Coronary artery (tissue), 2 donors: ENCODE results near the gene ZSWIM8.

Experiments used
- DNase-seq: peaks from one replicate; pipeline ENCODE4 v3.0.0-alpha.2; 2017; ENCODE audit warnings: low spot score
- H3K27ac ChIP-seq, 2 donors: fragments of 200-600 bp; sonication (generic); one replicate each; pipeline ENCODE4 v1.5.1; 2016 to 2019
- H3K4me3 ChIP-seq: fragments of 200-600 bp; sonication (generic); 2 replicates; pipeline ENCODE4 v1.5.1; 2016; ENCODE audit warnings: mild to moderate bottlenecking, moderate library complexity
- CTCF ChIP-seq: fragments of 200-600 bp; sonication (generic); IDR thresholded peaks from one replicate; pipeline ENCODE4 v1.5.1; 2019; ENCODE audit warnings: antibody characterized with exemption

The ZSWIM8 gene

DNA sequence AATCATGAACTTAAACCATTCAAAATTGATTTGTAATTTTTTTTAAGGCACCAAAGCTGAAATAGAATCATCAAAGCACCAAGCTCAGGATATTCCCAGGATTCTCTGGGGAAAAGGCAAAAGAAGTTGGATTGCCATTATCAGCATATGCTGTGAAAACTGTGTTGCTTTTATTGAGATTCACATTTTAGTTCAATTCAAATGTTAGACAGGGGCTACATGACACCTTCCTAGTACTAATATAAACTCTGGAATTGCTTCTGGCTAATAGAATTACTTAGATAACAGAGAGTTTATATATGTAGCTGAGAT, 30.3 kb downstream of the ZSWIM8 start:
- H3K4me3 ChIP-seq = no peak overlapping the region

DNA sequence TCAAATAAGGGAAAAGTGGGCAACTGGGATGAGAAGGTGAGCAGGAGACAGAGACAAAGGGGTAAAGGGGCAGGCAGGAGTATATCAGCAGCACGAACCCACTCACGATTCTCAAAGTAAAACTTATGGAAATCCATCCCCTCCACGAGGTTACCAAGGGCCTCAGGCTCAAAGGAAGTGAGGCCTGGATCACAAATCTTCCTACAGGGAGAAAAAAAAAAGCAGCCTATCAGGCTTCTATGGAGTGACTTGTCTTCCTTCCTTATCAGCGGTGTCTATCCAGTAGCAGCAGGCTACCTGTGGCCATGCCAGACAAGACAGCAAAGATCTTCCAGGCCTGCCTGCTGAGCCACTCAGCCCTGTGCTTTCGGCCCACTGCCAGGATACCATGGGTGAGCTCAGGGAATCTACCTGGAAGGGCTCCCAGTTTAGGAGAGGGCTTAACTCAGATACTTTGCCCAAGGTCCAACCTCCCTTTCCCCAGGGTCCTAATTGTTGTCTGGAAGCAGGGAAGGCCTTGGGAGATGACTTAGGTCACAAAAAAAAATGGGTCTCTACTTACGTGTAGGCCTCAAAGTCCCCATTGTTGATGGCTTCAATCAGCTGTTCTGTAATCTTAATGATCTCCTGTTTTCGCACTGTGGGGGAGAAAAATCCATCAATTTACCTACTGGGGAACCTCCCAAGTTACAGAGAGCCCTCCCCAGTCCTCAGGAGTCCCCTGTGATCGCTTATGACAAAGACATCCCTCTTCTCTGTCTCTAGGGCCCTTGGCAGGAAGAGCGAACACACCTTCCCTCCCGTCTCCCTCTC, 31.7 kb downstream of the ZSWIM8 start:
- H3K27ac ChIP-seq = peak overlapping the region; percentile 9 to 64

More for the DNA sequence above, 30.3 kb downstream of the ZSWIM8 start:
- H3K27ac ChIP-seq = peak overlapping the region in 1 of 2 donors; percentile 69
- no peak for DNase-seq
- no peak for TF ChIP-seq CTCF

GRCh38 chr10:73817826-73818225, 32.4 kb downstream of the ZSWIM8 start:
- TF ChIP-seq CTCF = no peak
- Histone ChIP-seq H3K27ac (peak overlapping the region in 1 of 2 donors; percentile 68), H3K4me3 (no peak overlapping the region)
- no peak for DNase-seq

More for the DNA sequence above, 31.7 kb downstream of the ZSWIM8 start:
- no peak for DNase-seq
- no peak for TF ChIP-seq CTCF
- no peak overlapping the region for H3K4me3 ChIP-seq

- no peak for DNase-seq
- Histone ChIP-seq H3K4me3 (no peak overlapping the region), H3K27ac (peak overlapping the region in 1 of 2 donors; percentile 68)
- TF ChIP-seq CTCF = no peak
Measured at GRCh38 chr10:73818402-73818801, 33.0 kb downstream of the ZSWIM8 start.

DNA sequence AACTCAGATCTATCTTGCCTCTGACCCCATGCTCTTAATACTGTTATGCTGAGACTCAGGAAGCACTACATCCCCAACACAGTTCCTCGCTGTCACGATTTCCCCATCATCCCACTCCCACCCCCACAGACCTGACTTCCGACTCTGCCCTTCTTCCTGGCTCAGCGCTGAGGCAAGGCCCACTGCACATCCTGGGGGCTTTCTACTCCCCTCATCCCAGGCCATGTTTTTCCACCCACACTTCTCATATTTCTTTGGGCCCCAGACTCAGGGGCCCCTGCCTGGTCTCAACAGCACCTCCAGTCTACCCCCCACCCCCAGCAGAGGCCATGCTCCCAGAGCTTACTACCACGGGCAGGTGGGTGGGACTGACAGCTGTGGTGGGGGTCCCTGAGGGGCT, 33.7 kb downstream of the ZSWIM8 start:
- TF ChIP-seq CTCF = no peak
- Histone ChIP-seq H3K27ac (peak overlapping the region in 1 of 2 donors; percentile 68), H3K4me3 (no peak overlapping the region)
- no peak for DNase-seq

- no peak for TF ChIP-seq CTCF
- H3K27ac ChIP-seq = peak overlapping the region; percentile 14 to 68
- no peak overlapping the region for H3K4me3 ChIP-seq
- DNase-seq = no peak
Measured at GRCh38 chr10:73819513-73820093, 34.2 kb downstream of the ZSWIM8 start.

GRCh38 chr10:73823391-73823790, 38.0 kb downstream of the ZSWIM8 start:
- no peak for TF ChIP-seq CTCF
- no peak for DNase-seq
- Histone ChIP-seq H3K27ac (no peak overlapping the region), H3K4me3 (no peak overlapping the region)
